Measurements from ENCODE around the gene C11orf52.
"Not testable (repeated sequence)": the region's sequence is repeated elsewhere in the genome, so short reads cannot be mapped to it uniquely, and the experiment has no call there.

Gene C11orf52

GRCh38 chr11:111918390-111919256, at the start of gene C11orf52:
Gene C11orf52, plus strand, starts transcription at chr11:111918913. Its CDS starts 60 bp downstream, at chr11:111918973.
- DNase-seq, result no peak

GRCh38 chr11:111870113-111870512, 48.6 kb upstream of the C11orf52 start:
- DNase-seq, result no peak

- DNase-seq, result no peak
Measured at GRCh38 chr11:111870522-111870885, 48.2 kb upstream of the C11orf52 start.

DNA sequence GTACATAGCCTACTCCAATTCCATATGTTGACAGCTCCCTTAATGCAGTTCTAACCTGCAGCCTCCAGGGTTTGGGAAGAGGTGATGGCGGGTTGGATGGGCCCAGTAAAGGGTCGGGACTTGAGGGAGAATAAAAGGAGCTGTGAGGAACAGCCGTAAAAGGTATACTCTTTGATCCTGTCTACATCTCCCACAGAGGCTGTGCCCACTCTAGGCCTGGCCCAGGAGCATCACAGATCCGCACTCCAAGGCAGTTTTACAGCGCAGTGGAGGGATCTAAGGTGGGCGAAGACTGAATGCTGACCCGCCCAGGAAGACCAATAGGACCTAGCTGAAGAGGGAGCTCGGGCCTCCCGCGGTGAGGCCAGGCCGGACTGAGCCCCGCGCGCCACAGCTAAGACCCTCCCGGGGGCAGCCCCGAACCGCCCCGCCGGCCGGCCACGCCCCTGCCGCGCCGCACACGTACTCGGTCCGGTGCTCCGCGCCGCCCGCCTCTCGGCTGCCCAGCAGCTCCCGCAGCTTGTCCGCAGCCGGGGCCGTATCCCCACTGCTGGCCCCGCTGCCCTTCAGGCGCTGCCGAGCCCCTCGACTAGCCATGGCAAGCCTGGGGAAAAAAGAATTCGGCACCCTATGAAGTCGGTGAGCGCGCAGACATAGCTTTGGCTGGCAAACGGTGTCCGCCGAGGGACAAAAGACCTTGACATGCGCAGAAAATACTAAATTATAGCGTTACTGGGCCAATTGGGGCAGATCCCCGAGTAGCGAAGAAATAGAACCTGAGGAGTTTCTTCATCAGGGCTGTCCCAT, 47.6 kb upstream of the C11orf52 start, which contains the start of gene ALG9:
Gene ALG9 (minus strand): TSS at position 696 of the 807 bp plus-strand sequence. CDS start 99 bp downstream, at position 597.
- peak in 1 of 2 experiments; percentile 40 for DNase-seq

DNA sequence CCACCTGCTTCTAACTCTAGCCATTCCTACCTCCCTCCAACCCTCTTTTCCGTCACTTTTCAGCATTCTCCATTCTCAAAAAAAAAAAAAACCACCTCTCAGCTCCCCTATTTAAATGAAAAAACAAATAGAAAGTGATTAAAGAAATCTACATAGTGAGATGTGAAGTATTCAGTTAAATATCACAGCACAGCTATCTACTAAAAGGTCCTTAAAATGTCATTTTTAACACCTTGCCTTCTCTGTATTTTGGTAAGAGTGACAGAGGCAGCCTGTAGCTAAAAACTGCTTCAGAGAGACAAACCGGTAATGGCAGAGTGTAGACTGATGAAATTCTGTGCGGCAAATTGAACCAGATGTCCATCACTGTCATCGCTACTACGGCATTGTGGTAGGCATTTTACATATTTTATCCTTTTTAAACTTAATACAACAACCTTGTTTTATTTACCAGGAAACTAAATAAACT, 47.0 kb upstream of the C11orf52 start:
- no peak for DNase-seq

DNA sequence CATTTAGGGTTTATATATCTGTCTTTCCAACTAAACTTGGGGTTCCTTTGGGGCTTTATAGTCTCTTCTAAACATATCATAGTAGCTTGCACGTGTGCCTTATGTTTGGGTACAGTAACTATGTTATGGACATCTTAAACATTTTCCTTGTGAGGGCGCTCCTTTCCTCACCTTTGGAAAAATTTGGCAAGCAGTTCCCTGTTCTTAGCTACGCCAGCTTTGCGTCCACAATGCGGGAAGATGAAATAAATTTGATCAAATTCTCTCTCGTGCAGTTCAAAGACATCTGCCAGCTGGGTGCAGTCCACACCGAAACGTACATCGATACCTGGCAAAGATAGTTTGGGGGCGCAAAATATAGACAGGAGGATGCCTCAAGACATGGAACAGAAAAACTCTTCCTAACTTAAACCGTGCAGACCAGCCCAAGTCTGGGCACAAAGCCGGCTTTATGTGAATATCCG, 40.3 kb upstream of the C11orf52 start:
- no peak for DNase-seq

GRCh38 chr11:111878849-111879636, 39.7 kb upstream of the C11orf52 start, which contains the start of the genes CFAP68 and FDXACB1:
Gene CFAP68, plus strand, starts transcription at chr11:111879541. Its CDS starts 20 bp downstream, at chr11:111879561.
Gene FDXACB1, minus strand, starts transcription at chr11:111879165. Its CDS starts 33 bp downstream, at chr11:111879132.
- DNase-seq, result peak; percentile 76 to 97

DNA sequence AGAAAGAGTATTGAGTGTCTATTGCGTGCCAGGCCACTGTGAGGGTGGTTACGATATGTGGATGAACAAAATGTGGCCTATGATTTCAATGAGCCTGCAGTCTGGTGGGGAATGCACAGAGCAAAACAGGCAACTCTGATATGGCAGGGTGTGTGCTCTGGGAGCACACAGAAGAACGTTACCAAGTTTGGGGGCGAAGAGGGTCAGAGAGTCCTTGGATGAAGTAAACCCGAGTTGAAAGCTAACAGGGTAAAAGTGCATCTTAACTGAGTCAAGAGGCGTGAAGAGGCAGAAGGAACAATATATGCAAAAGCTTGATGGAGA, 39.1 kb upstream of the C11orf52 start:
- DNase-seq, result no peak

- DNase-seq, result no peak
Measured at GRCh38 chr11:111882202-111882601, 36.5 kb upstream of the C11orf52 start.

GRCh38 chr11:111885053-111885452, 33.7 kb upstream of the C11orf52 start:
- not testable (repeated sequence) for DNase-seq

DNA sequence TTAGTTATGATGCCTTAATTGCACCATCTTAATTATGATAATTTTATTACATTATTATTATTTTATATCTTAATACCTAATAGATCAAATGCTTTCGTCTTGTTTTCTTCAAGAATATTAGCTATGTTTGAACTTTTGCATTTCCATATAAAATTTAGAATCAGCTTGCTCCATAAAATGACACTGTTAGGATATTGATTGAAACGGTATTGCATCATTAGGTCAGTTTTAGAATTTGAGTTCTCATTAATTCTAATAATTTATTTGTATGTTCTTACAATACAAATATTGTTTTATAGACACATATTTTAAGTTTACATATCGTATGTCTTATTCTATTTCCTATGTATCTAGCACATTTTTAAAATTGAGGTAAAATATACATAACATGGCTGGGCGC, 32.7 kb upstream of the C11orf52 start:
- DNase-seq, result no peak

- no peak for DNase-seq
Measured at GRCh38 chr11:111886844-111887243, 31.9 kb upstream of the C11orf52 start.

GRCh38 chr11:111905411-111905810, 13.3 kb upstream of the C11orf52 start:
- no peak for DNase-seq

DNA sequence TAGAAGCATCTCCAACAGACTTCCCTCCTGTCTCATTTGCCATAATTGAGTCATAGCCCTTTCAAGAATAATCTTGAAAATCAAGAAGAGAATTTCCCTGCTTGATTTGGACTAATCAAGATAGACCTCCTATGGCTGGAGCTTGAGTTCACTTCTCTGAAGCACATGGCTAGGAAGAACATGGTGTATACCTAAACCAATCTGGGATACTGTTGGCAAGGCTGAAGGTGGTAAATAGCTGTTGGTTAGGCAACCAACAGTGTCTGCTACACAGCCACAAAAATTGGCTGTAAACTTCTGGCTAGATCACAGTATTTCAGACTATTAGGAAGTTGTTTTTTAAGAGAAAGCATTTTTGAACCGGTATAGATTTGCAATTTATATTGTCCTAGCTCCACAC, 12.0 kb upstream of the C11orf52 start:
- no peak for DNase-seq

DNA sequence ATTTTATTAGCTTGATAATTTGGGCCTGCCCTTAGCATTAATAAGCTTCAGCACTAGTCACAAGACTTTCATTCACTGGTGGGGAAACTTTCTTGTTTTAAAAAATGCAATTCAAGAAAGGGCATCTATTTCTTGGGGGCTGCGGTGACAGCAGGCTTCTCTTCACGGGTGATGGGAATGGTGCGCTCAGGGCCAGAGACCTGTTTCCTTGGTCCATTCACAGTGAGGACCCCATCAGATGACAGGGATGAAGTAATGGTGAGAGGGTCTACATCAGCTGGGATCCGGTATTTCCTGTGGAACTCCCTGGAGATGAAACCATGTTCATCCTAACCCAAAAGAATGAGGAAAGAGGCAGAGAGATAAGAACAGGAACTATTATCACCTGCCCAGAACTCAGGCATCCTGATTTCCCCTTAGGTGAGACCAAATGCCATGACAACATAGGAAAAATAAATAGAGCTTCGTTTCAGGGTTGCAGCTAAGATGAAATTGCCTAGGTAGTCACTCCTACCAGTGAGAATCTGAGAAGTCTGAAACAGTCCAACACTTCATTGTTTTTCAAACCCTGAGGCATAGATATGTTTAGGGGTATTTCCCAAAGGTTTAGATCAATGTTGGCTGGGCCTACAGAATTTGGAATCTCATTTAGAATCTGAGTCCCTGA, 9.9 kb upstream of the C11orf52 start:
- DNase-seq, result no peak

GRCh38 chr11:111909378-111909777, 9.3 kb upstream of the C11orf52 start:
- no peak for DNase-seq

- DNase-seq, result peak; percentile 23 to 34
Measured at GRCh38 chr11:111910676-111911562, 7.8 kb upstream of the C11orf52 start.

DNA sequence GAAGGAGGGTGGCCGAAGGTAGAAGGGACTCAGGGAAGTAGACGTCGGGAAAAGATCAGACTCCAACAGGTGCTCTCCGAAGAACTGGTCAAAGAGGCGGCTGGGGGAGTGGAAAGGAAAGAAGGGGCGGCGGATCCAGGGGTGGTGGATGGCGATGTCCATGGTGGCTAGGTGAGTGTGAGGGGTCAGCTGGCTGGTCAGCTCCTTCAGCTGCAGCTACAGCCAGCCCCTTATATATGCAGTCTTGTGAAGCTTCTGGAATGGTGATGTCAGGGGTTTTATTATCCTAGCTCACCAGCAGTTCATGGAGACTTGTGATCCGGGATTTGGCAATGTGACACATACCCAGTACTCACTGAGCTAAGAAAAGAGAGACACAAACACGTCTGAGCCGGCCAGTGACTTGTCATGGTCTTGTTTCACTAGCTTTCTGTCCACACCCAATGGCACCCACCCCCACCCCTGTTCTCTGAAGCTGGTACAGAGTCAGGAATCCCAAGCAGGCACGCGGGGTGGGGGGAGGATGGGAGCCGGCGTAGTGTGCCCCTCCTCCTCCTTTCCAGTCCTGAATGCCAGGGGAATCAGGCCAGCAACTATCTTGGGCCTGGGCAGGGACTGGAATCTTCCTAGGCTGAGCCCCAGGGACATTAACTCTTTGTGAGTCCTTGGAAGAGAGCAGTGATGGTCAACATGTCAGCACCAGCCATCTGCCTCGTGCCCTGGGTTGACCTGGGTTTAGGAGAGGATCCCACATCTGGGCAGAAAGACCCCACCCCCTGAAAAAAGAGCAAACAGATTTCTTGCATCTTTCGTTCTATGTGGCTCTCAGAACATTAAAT, 6.9 kb upstream of the C11orf52 start, which contains the start of gene CRYAB:
Gene CRYAB (minus strand): TSS at position 208 of the 839 bp plus-strand sequence. CDS start 46 bp downstream, at position 162.
- DNase-seq, result peak; percentile 78 to 87

DNA sequence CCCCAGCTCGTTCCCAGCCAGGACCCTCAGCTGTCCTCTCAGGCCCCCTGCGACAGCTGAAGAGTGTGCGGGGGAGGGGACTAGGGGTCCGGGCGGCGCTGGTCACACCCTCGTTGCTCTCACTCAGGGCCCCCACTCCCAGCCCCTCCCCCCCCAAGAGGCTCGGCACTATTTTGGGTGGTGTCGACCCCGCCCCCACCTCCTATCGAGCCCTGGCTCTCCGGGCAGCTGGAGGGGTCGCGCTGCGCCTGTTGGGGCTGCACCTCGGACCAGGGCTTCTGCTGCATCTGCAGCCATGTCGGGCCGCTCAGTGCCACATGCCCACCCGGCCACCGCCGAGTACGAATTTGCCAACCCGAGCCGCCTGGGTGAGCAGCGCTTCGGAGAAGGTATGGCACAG, 6.2 kb upstream of the C11orf52 start, which contains the start of gene HSPB2:
Gene HSPB2 (plus strand): TSS at position 200 of the 400 bp plus-strand sequence. CDS start 96 bp downstream, at position 296.
- DNase-seq, result no peak
